HCT116 (cell line): ENCODE results near the gene ANKRD62. TPM values are rescaled to one million over a fixed set of nuclear protein-coding genes. Genes with fewer than 3 reads are reported as not detected.
A peak's percentile ranks its signal among the peaks of the same experiment; 100 is the strongest.

Source experiments
- ATAC-seq: fragments of 200-7000 bp; cut with Tn5 transposase; 2 replicates; pipeline ENCODE4 v1.9.1; 2020; ENCODE audit warnings: mild to moderate bottlenecking, moderate library complexity
- BruUV-seq: library from RNA; stranded (reverse); fragments of 400-500 nt; replicated peaks from 2 replicates; lab custom pipeline; 2021; lab: Mats Ljungman, UMichigan
- CTCF ChIA-PET: fragments of 300-600 bp; sonication (Branson Sonifier 250); formaldehyde crosslinking; loops from one replicate; lab custom pipeline; 2021; ENCODE audit warnings: antibody characterized with exemption; lab: Charles Lee
- POLR2A ChIA-PET: fragments of 300-600, 350-600 bp; sonication (Branson Sonifier 250); formaldehyde crosslinking; loops from one replicate; lab custom pipeline; 2021; ENCODE audit warnings: antibody characterized with exemption; lab: Charles Lee
- RAD21 ChIA-PET, 2 experiments: fragments of 300-600 bp; sonication (Branson Sonifier 250); formaldehyde crosslinking; loops; one replicate each; lab custom pipeline; 2023; ENCODE audit warnings: low total read pairs in 2 of 2; ENCODE audit not compliant: uncharacterized antibody in 2 of 2, unreplicated experiment in 2 of 2, low non-redundant PET in 1 of 2; lab: Charles Lee
- DNase-seq: peaks from one replicate; pipeline ENCODE4 v3.0.0-alpha.2; 2010; ENCODE audit warnings: low read depth, low spot score
- H2AFZ ChIP-seq: fragments of 200-600 bp; shearing (Covaris generic), sonication (generic); 2 replicates; pipeline ENCODE4 v1.6.1; 2017; ENCODE audit warnings: low read depth, mixed run types, mixed read lengths, antibody characterized with exemption, low read length; ENCODE audit not compliant: poor library complexity, severe bottlenecking
- H3K27ac ChIP-seq: 2 replicates; pipeline ENCODE4 v1.5.1; 2012; ENCODE audit warnings: low read depth, low read length
- H3K27me3 ChIP-seq: fragments of 200-600 bp; sonication (generic); 2 replicates; pipeline ENCODE4 v1.6.1; 2016; ENCODE audit warnings: mixed run types, low read length, mixed read lengths; ENCODE audit not compliant: insufficient read depth
- H3K36me3 ChIP-seq, 2 experiments: fragments of 200-500 bp in 1 of 2; fragments of 200-600 bp in 1 of 2; sonication (Bioruptor generic) in 1 of 2; sonication (generic) in 1 of 2; 2 replicates each; pipeline versions ENCODE4 v1.5.1 to v1.6.1; 2014 to 2016; ENCODE audit warnings: low read length in 2 of 2, inconsistent platforms in 1 of 2, mixed read lengths in 1 of 2, mixed run types in 1 of 2; ENCODE audit not compliant: insufficient read depth in 2 of 2, control insufficient read depth in 1 of 2
- H3K4me1 ChIP-seq, 2 experiments: fragments of 200-600 bp in 1 of 2; sonication (generic) in 1 of 2; 2 replicates each; pipeline versions ENCODE4 v1.5.1 to v1.6.1; 2012 to 2017; ENCODE audit warnings: low read length in 2 of 2, inconsistent platforms in 1 of 2, mild to moderate bottlenecking in 1 of 2, mixed read lengths in 1 of 2, mixed run types in 1 of 2, moderate library complexity in 1 of 2; ENCODE audit not compliant: insufficient read depth in 2 of 2, control insufficient read depth in 1 of 2
- H3K4me2 ChIP-seq: fragments of 200-600 bp; sonication (generic); 2 replicates; pipeline ENCODE4 v1.6.1; 2017; ENCODE audit warnings: mixed run types, low read length, mixed read lengths
- H3K4me3 ChIP-seq, 2 experiments: fragments of 200-600 bp in 1 of 2; sonication (generic) in 1 of 2; replicated peaks in 1 of 2; 2 replicates each; pipeline ENCODE4 v1.5.1; 2011 to 2016; ENCODE audit warnings: low read length in 2 of 2, control low read depth in 1 of 2, low read depth in 1 of 2, mild to moderate bottlenecking in 1 of 2, mixed read lengths in 1 of 2, mixed run types in 1 of 2
- H3K79me2 ChIP-seq: fragments of 200-600 bp; sonication (generic); 2 replicates; pipeline ENCODE4 v1.6.1; 2017; ENCODE audit warnings: mild to moderate bottlenecking, mixed run types, low read length, moderate library complexity, mixed read lengths; ENCODE audit not compliant: insufficient read depth
- H3K9ac ChIP-seq: fragments of 200-600 bp; sonication (generic); 2 replicates; pipeline ENCODE4 v1.6.1; 2016; ENCODE audit warnings: low read length, mixed read lengths
- H3K9me2 ChIP-seq: fragments of 200-600 bp; sonication (generic), shearing (Covaris generic); 2 replicates; pipeline ENCODE4 v1.6.1; 2017; ENCODE audit warnings: mixed run types, mild to moderate bottlenecking, moderate library complexity; ENCODE audit not compliant: insufficient read depth
- H3K9me3 ChIP-seq, 2 experiments: fragments of 200-500 bp in 1 of 2; fragments of 200-600 bp in 1 of 2; sonication (Bioruptor generic) in 1 of 2; sonication (generic) in 1 of 2; 2 replicates each; pipeline ENCODE4 v1.6.1; 2014 to 2017; ENCODE audit warnings: low read length in 2 of 2, mixed read lengths in 2 of 2, inconsistent platforms in 1 of 2, low read depth in 1 of 2, mild to moderate bottlenecking in 1 of 2, mixed run types in 1 of 2, moderate library complexity in 1 of 2; ENCODE audit not compliant: control insufficient read depth in 1 of 2, insufficient read depth in 1 of 2
- H4K20me1 ChIP-seq: fragments of 200-600 bp; sonication (generic), shearing (Covaris generic); 2 replicates; pipeline ENCODE4 v1.6.1; 2017; ENCODE audit warnings: mixed run types, mild to moderate bottlenecking, moderate library complexity; ENCODE audit not compliant: insufficient read depth
- CBX3 ChIP-seq: IDR thresholded peaks from 2 replicates; pipeline ENCODE4 v1.6.1; 2012; ENCODE audit warnings: low read depth
- ELF1 ChIP-seq: IDR thresholded peaks from 2 replicates; pipeline ENCODE4 v1.6.1; 2012; ENCODE audit warnings: low read depth, borderline replicate concordance
- EZH2 ChIP-seq: fragments of 200-600 bp; sonication (generic); IDR thresholded peaks from 2 replicates; pipeline ENCODE4 v1.6.1; 2017; ENCODE audit warnings: antibody characterized with exemption, mixed run types
- EZH2phosphoT487 ChIP-seq: fragments of 200-600 bp; IDR thresholded peaks from 2 replicates; pipeline ENCODE4 v1.6.1; 2018; ENCODE audit warnings: antibody characterized with exemption, borderline replicate concordance
- FOSL1 ChIP-seq: IDR thresholded peaks from 2 replicates; pipeline ENCODE4 v1.6.1; 2012; ENCODE audit warnings: low read depth
- JUND ChIP-seq: IDR thresholded peaks from 2 replicates; pipeline ENCODE4 v1.6.1; 2012
- POLR2A ChIP-seq: IDR thresholded peaks from 2 replicates; pipeline ENCODE4 v1.7.0; 2011; ENCODE audit warnings: borderline replicate concordance; ENCODE audit not compliant: insufficient read depth, insufficient read length; ENCODE audit errors: extremely low read depth
- POLR2AphosphoS5 ChIP-seq: IDR thresholded peaks from 2 replicates; pipeline ENCODE4 v1.6.1; 2011; ENCODE audit warnings: mild to moderate bottlenecking, low read depth, low read length, moderate library complexity
- RAD21 ChIP-seq: IDR thresholded peaks from 2 replicates; pipeline ENCODE4 v1.6.1; 2012; ENCODE audit warnings: low read depth, mild to moderate bottlenecking
- SIN3A ChIP-seq: IDR thresholded peaks from 2 replicates; pipeline ENCODE4 v1.6.1; 2012; ENCODE audit warnings: low read depth
- SP1 ChIP-seq: IDR thresholded peaks from 2 replicates; pipeline ENCODE4 v1.6.1; 2012; ENCODE audit warnings: low read depth
- YY1 ChIP-seq: IDR thresholded peaks from 2 replicates; pipeline ENCODE4 v1.6.1; 2011; ENCODE audit warnings: low read length, low read depth, moderate library complexity, mild to moderate bottlenecking; ENCODE audit not compliant: insufficient replicate concordance; ENCODE audit errors: extremely low read depth
- ZFX ChIP-seq: fragments of 450-650 bp; IDR thresholded peaks from 2 replicates; pipeline ENCODE4 v1.6.1; 2017
- ZNF274 ChIP-seq: fragments of 200-500 bp; sonication (Bioruptor generic); IDR thresholded peaks from 2 replicates; pipeline ENCODE4 v1.6.1; 2014; ENCODE audit warnings: mild to moderate bottlenecking, low read depth, low read length, inconsistent platforms
- intact Hi-C: fragments of 100-400 bp; cut with micrococcal nuclease; formaldehyde crosslinking; loops from 2 replicates; pipeline ENCODE4 v1.10.0; 2022
- total RNA-seq: library from RNA; stranded (reverse); gene quantifications from one replicate; pipeline ENCODE4 v1.2.1, GENCODE V29; 2021; ENCODE audit not compliant: unreplicated experiment
- TF ChIP-seq, protein P1 (sequence below): IDR thresholded peaks from 2 replicates; pipeline ENCODE4 v1.6.1; 2012; ENCODE audit warnings: low read depth
- TF ChIP-seq, protein P2 (sequence below), 3 experiments: fragments of 200-600 bp in 1 of 3; sonication (generic) in 1 of 3; IDR thresholded peaks in 2 of 3; conservative IDR thresholded peaks in 1 of 3; 2 replicates each; pipeline ENCODE4 v1.5.1; 2012 to 2017; ENCODE audit warnings: low read depth in 2 of 3, low read length in 2 of 3, antibody characterized with exemption in 1 of 3, borderline replicate concordance in 1 of 3, control low read depth in 1 of 3, mild to moderate bottlenecking in 1 of 3, mixed read lengths in 1 of 3, mixed run types in 1 of 3, moderate library complexity in 1 of 3; ENCODE audit not compliant: insufficient read depth in 1 of 3
- TF ChIP-seq, protein P3 (sequence below): IDR thresholded peaks from 2 replicates; pipeline ENCODE4 v1.6.1; 2011; ENCODE audit warnings: mild to moderate bottlenecking, low read length, moderate library complexity; ENCODE audit not compliant: insufficient replicate concordance; ENCODE audit errors: extremely low read depth
- TF ChIP-seq, protein P4 (sequence below): IDR thresholded peaks from 2 replicates; pipeline ENCODE4 v1.6.1; 2012

The ANKRD62 gene
- total RNA-seq, 1 experiment from 2014 or later = 0.34 TPM

DNA sequence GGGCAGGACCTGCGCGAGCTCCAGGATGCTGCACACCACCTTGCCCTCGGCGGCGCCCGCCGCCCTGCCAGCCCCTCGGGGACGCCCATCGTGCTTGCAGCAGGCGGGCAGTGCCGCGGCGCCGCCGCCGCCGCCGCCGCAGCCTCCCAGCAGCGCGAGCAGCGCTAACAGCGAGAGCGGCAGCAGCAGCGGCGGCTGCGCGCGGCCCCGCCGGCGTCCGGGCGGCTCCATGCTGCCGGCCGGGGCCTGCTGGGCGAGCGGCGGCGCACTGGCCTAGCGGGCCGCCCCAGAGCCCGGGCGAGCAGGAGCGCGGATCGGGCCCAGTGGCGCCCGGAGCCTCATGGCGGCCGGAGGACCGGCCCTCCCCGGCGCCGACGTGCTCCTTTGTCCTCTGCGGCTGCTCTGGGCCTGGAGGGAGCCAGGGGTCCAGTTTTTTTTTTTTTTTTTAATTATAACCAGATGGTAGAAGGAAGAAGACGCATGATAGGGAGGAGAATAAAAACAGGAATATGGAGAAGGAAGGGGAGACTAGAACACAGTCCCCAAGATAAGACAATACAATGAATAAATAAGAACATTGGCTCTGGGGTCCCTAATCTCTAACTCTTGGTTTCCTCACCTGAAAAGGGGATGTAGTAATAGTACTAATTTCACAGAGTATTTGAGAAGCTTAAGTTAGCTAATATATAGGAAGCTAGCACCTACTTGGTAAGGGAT is 17.1 kb upstream of the ANKRD62 start:
- RAD21 ChIA-PET = no interaction called here
- no TSS peak for BruUV-seq

More for the DNA sequence above, 17.1 kb upstream of the ANKRD62 start:
- no peaks in the 10 kb centered on the region for H3K79me2 ChIP-seq
- H3K9ac ChIP-seq = peak overlapping the region; percentile 61
- ChIA-PET POLR2A (no interaction called here), CTCF (no interaction called here)
- no peaks in the 10 kb centered on the region for H3K9me3 ChIP-seq
- H2AFZ ChIP-seq = peak overlapping the region; percentile 85
- DNase-seq = no peak
- peaks cover 0 to 10% of the 10 kb centered on the region in 2 experiments; a peak in 2 of 4 replicates for H3K4me1 ChIP-seq
- TF ChIP-seq, protein P1, sequence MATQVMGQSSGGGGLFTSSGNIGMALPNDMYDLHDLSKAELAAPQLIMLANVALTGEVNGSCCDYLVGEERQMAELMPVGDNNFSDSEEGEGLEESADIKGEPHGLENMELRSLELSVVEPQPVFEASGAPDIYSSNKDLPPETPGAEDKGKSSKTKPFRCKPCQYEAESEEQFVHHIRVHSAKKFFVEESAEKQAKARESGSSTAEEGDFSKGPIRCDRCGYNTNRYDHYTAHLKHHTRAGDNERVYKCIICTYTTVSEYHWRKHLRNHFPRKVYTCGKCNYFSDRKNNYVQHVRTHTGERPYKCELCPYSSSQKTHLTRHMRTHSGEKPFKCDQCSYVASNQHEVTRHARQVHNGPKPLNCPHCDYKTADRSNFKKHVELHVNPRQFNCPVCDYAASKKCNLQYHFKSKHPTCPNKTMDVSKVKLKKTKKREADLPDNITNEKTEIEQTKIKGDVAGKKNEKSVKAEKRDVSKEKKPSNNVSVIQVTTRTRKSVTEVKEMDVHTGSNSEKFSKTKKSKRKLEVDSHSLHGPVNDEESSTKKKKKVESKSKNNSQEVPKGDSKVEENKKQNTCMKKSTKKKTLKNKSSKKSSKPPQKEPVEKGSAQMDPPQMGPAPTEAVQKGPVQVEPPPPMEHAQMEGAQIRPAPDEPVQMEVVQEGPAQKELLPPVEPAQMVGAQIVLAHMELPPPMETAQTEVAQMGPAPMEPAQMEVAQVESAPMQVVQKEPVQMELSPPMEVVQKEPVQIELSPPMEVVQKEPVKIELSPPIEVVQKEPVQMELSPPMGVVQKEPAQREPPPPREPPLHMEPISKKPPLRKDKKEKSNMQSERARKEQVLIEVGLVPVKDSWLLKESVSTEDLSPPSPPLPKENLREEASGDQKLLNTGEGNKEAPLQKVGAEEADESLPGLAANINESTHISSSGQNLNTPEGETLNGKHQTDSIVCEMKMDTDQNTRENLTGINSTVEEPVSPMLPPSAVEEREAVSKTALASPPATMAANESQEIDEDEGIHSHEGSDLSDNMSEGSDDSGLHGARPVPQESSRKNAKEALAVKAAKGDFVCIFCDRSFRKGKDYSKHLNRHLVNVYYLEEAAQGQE = no peak
- peak; percentile 27 for TF ChIP-seq POLR2A
- TF ChIP-seq, protein P2, sequence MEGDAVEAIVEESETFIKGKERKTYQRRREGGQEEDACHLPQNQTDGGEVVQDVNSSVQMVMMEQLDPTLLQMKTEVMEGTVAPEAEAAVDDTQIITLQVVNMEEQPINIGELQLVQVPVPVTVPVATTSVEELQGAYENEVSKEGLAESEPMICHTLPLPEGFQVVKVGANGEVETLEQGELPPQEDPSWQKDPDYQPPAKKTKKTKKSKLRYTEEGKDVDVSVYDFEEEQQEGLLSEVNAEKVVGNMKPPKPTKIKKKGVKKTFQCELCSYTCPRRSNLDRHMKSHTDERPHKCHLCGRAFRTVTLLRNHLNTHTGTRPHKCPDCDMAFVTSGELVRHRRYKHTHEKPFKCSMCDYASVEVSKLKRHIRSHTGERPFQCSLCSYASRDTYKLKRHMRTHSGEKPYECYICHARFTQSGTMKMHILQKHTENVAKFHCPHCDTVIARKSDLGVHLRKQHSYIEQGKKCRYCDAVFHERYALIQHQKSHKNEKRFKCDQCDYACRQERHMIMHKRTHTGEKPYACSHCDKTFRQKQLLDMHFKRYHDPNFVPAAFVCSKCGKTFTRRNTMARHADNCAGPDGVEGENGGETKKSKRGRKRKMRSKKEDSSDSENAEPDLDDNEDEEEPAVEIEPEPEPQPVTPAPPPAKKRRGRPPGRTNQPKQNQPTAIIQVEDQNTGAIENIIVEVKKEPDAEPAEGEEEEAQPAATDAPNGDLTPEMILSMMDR (IDR thresholded peaks at IDR 0.05 in 2 of 3, conservative IDR thresholded peaks at IDR 0.05 in 1 of 3; ENCODE audit: borderline replicate concordance in 1 of 3, insufficient read depth in 1 of 3, low read depth in 2 of 3, low read length in 2 of 3) = no peak
- TF ChIP-seq ZFX = peak; percentile 90
- peak; percentile 62 for TF ChIP-seq YY1
- no peak for TF ChIP-seq ELF1
- TF ChIP-seq, protein P3, sequence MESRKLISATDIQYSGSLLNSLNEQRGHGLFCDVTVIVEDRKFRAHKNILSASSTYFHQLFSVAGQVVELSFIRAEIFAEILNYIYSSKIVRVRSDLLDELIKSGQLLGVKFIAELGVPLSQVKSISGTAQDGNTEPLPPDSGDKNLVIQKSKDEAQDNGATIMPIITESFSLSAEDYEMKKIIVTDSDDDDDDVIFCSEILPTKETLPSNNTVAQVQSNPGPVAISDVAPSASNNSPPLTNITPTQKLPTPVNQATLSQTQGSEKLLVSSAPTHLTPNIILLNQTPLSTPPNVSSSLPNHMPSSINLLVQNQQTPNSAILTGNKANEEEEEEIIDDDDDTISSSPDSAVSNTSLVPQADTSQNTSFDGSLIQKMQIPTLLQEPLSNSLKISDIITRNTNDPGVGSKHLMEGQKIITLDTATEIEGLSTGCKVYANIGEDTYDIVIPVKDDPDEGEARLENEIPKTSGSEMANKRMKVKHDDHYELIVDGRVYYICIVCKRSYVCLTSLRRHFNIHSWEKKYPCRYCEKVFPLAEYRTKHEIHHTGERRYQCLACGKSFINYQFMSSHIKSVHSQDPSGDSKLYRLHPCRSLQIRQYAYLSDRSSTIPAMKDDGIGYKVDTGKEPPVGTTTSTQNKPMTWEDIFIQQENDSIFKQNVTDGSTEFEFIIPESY = no peak
- TF ChIP-seq POLR2AphosphoS5 = no peak
- no peak for TF ChIP-seq RAD21
- TF ChIP-seq FOSL1 = no peak
- no peak for TF ChIP-seq CBX3
- TF ChIP-seq, protein P4, sequence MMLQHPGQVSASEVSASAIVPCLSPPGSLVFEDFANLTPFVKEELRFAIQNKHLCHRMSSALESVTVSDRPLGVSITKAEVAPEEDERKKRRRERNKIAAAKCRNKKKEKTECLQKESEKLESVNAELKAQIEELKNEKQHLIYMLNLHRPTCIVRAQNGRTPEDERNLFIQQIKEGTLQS = no peak
- no peak for TF ChIP-seq SP1
- TF ChIP-seq SIN3A = no peak
- no peak for TF ChIP-seq EZH2phosphoT487
- no peak for TF ChIP-seq ZNF274
- no peak for TF ChIP-seq JUND
- no peak for TF ChIP-seq EZH2
- H3K4me3 ChIP-seq = peak overlapping the region; percentile 26 to 49
- ATAC-seq = peak; percentile 88
- H4K20me1 ChIP-seq = no peaks in the 10 kb centered on the region
- H3K4me2 ChIP-seq = peak overlapping the region; percentile 71
- no peaks in the 10 kb centered on the region for H3K9me2 ChIP-seq
- H3K27ac ChIP-seq = peak overlapping the region; percentile 48; the same call in 1 of the 2 replicates
- no peaks in the 10 kb centered on the region for H3K27me3 ChIP-seq
- no peaks in the 10 kb centered on the region for H3K36me3 ChIP-seq
- intact Hi-C loops = no loop called here
